H1 (cell line): ENCODE data around the gene RAB3IL1. TPM values are rescaled to one million over a fixed set of nuclear protein-coding genes. Genes with fewer than 3 reads are reported as not detected.

Experiments
- CBX5 ChIP-seq: fragments of 300-800, 300-1000 bp; sonication (generic); IDR thresholded peaks from 2 replicates; pipeline ENCODE4 v1.7.1; 2016; ENCODE audit warnings: antibody characterized with exemption, low read length, low read depth
- CEBPB ChIP-seq: IDR thresholded peaks from 2 replicates; pipeline ENCODE4 v1.6.1; 2012; ENCODE audit warnings: low read depth, low read length
- POU5F1 ChIP-seq: IDR thresholded peaks from 2 replicates; pipeline ENCODE4 v1.6.1; 2011; ENCODE audit warnings: low read depth, mild to moderate bottlenecking, low read length, moderate library complexity
- RAD21 ChIP-seq, 2 experiments: IDR thresholded peaks in 1 of 2; conservative IDR thresholded peaks in 1 of 2; 2 replicates each; pipeline ENCODE4 v1.6.1; 2011; ENCODE audit warnings: low read depth in 2 of 2, low read length in 2 of 2, improper control_type of control experiment in 1 of 2, inconsistent platforms in 1 of 2, mild to moderate bottlenecking in 1 of 2, moderate library complexity in 1 of 2
- RBBP5 ChIP-seq: IDR thresholded peaks from 2 replicates; pipeline ENCODE4 v1.7.1; 2012; ENCODE audit warnings: low read depth, mild to moderate bottlenecking, inconsistent platforms, low read length, moderate library complexity, borderline replicate concordance
- polyA plus RNA-seq, 7 experiments: library from polyadenylated mRNA; depleted of rRNA in 3 of 7; stranded (reverse) in 5 of 7; unstranded in 2 of 7; fragments of >200 nt in 5 of 7; fragments of 200-250 nt in 2 of 7; gene quantifications; 1 replicate in 5 of 7; 2 replicates in 1 of 7; 4 replicates in 1 of 7; pipeline versions ENCODE4 v1.2.1 to v1.2.3, GENCODE V29; 2011 to 2013; ENCODE audit warnings: missing spikeins in 2 of 7, mixed read lengths in 2 of 7
- total RNA-seq: library from RNA; stranded (reverse); fragmentation: NEBNext Ultra II Directional; extraction: Animal tissue kit (Norgen Biotek cat#: 25700); gene quantifications from 2 replicates; pipeline ENCODE4 v1.2.1, GENCODE V29; 2021
- TF ChIP-seq, protein P1 (sequence below), 3 experiments: IDR thresholded peaks; 1 replicate in 2 of 3; 2 replicates in 1 of 3; pipeline versions ENCODE4 v1.5.1 to v1.6.1; 2011; ENCODE audit warnings: low read length in 3 of 3, mild to moderate bottlenecking in 3 of 3, inconsistent platforms in 2 of 3, low read depth in 1 of 3, moderate library complexity in 1 of 3; ENCODE audit not compliant: insufficient read depth in 1 of 3; ENCODE audit errors: control extremely low read depth in 1 of 3
- TF ChIP-seq, protein P2 (sequence below): IDR thresholded peaks from 2 replicates; pipeline ENCODE4 v1.6.1; 2012; ENCODE audit warnings: inconsistent platforms

The RAB3IL1 gene
- total and polyA plus RNA-seq, 2 of the 8 experiments (the other 6 are each of a cell fraction or from before 2014, with no cell fraction given), result 6.8 to 7.9 TPM

DNA sequence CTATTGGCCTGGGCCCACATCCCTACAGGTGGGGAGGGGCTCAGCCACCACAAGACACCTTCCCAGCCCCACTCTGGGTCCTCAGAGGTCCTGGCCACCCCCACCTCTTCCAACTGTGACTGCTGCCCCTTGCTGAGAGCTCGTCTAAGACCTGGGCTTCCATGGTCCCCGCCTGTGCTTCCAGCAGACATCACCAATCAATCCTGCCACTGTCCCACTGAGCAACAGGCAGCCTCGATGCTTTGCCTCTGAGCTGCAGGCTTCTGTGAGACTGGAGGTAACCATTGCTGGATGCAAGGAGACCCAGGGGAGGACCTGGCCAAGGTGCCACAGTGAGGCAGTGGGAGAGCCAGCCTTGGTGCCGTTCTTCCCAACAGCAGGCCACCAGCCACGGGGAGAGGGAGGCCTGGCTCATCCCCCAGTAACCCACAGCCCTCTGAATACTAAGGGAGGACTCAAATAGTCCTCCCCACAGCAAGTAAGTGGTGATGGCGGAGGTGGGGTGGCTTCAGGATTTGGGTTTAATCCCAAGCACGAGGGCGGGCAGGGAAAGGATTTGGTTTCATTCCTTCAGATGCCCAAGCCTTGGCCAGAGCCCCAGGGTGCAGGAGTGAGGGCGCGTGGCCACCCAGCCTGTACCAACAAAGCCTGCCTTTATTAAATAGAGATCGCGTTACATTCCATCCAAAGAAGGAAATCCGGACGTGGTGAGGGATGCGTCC, 20.5 kb downstream of the RAB3IL1 start (continued):
- TF ChIP-seq, protein P1, sequence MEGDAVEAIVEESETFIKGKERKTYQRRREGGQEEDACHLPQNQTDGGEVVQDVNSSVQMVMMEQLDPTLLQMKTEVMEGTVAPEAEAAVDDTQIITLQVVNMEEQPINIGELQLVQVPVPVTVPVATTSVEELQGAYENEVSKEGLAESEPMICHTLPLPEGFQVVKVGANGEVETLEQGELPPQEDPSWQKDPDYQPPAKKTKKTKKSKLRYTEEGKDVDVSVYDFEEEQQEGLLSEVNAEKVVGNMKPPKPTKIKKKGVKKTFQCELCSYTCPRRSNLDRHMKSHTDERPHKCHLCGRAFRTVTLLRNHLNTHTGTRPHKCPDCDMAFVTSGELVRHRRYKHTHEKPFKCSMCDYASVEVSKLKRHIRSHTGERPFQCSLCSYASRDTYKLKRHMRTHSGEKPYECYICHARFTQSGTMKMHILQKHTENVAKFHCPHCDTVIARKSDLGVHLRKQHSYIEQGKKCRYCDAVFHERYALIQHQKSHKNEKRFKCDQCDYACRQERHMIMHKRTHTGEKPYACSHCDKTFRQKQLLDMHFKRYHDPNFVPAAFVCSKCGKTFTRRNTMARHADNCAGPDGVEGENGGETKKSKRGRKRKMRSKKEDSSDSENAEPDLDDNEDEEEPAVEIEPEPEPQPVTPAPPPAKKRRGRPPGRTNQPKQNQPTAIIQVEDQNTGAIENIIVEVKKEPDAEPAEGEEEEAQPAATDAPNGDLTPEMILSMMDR (IDR thresholded peaks at IDR 0.05; ENCODE audit: control extremely low read depth in 1 of 3, insufficient read depth in 1 of 3, low read depth in 1 of 3, low read length in 3 of 3), result no peak
- TF ChIP-seq POU5F1 (no peak), CBX5 (no peak), RAD21 (IDR thresholded peaks at IDR 0.05 in 1 of 2, conservative IDR thresholded peaks at IDR 0.05 in 1 of 2; ENCODE audit: low read depth in 2 of 2, low read length in 2 of 2) (no peak), RBBP5 (no peak), CEBPB (no peak)
- TF ChIP-seq, protein P2, sequence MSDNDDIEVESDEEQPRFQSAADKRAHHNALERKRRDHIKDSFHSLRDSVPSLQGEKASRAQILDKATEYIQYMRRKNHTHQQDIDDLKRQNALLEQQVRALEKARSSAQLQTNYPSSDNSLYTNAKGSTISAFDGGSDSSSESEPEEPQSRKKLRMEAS, result no peak
